HUES48 (cell line): ENCODE results near the gene OR9Q1.

Source experiments
- H3K27ac ChIP-seq: one replicate; pipeline ENCODE4 v1.7.0; 2013; ENCODE audit warnings: low read depth, low read length, inconsistent platforms
- H3K27me3 ChIP-seq: 2 replicates; pipeline ENCODE4 v1.6.1; 2013; ENCODE audit warnings: mild to moderate bottlenecking, low read length; ENCODE audit not compliant: control insufficient read depth, insufficient read depth
- H3K36me3 ChIP-seq: 2 replicates; pipeline ENCODE4 v1.6.1; 2013; ENCODE audit warnings: low read length; ENCODE audit not compliant: control insufficient read depth, insufficient read depth
- H3K4me1 ChIP-seq: 2 replicates; pipeline ENCODE4 v1.6.1; 2013; ENCODE audit warnings: mild to moderate bottlenecking, low read length; ENCODE audit not compliant: control insufficient read depth, insufficient read depth
- H3K4me3 ChIP-seq: 2 replicates; pipeline ENCODE4 v1.5.1; 2013; ENCODE audit warnings: mild to moderate bottlenecking, low read depth, low read length
- H3K9ac ChIP-seq: 2 replicates; pipeline ENCODE4 v1.6.1; 2013; ENCODE audit warnings: mild to moderate bottlenecking, low read depth, low read length, moderate library complexity
- H3K9me3 ChIP-seq: 2 replicates; pipeline ENCODE4 v1.6.1; 2013; ENCODE audit warnings: low read length; ENCODE audit not compliant: control insufficient read depth, insufficient read depth

The OR9Q1 gene, protein sequence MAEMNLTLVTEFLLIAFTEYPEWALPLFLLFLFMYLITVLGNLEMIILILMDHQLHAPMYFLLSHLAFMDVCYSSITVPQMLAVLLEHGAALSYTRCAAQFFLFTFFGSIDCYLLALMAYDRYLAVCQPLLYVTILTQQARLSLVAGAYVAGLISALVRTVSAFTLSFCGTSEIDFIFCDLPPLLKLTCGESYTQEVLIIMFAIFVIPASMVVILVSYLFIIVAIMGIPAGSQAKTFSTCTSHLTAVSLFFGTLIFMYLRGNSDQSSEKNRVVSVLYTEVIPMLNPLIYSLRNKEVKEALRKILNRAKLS

DNA sequence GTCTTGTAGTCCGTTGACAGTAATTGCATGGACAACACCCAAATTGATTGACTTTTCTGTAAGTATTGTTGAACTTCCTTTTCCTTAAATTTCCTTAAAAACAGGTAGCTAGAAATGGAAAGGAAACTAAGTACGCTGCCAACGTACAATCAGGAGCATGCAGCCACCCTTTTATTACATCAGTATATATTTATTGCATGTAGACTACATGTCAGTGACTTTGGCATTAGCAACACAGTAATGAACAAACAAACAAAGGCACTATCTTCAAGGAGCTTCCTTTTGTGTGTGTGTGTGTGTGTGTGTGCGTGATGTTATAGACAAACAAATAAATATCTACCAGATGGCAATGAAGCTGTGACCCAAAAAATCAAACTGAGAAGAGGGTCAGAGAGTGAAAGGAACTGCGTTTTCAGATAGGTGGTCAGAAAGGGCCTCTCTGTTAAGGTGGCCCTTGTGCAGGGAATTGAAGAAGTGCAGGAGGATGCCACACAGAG is at the start of gene OR9Q1:
Gene OR9Q1, plus strand, starts transcription at position 447 of the 497 bp plus-strand sequence. CDS start 155,564 bp downstream, outside the sequence.
- Histone ChIP-seq H3K36me3 (no peaks in the 10 kb centered on the region), H3K27me3 (no peaks in the 10 kb centered on the region), H3K27ac (no peak within 1 kb of the TSS), H3K4me1 (no peaks in the 10 kb centered on the region), H3K4me3 (no peak within 1 kb of the TSS), H3K9ac (no peak within 1 kb of the TSS), H3K9me3 (no peaks in the 10 kb centered on the region)

DNA sequence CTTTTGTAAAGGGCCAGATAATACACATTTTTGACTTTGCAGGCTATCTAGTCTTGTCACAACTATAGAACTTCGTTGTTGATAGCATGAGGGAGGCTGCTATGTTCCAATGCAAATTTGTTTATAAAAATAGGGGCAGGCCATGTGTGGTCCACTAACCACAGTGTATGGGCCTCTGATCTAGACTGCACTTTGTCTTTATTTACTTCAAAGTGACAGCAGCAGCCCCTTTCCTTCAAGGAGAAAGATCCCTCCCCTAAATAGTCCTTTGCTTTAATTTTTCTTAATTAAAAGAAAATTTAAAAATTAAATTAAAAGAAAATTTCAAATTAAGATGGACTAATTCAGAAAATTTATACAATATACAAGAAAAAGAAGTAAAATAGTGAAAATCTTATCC is 49.5 kb upstream of the OR9Q1 start:
- Histone ChIP-seq H3K4me3 (no peak overlapping the region), H3K27me3 (no peaks in the 10 kb centered on the region), H3K27ac (no peak overlapping the region), H3K9me3 (no peaks in the 10 kb centered on the region), H3K4me1 (peaks cover 4% of the 10 kb centered on the region; the same call in 1 of the 2 replicates), H3K36me3 (no peaks in the 10 kb centered on the region), H3K9ac (no peak overlapping the region)

DNA sequence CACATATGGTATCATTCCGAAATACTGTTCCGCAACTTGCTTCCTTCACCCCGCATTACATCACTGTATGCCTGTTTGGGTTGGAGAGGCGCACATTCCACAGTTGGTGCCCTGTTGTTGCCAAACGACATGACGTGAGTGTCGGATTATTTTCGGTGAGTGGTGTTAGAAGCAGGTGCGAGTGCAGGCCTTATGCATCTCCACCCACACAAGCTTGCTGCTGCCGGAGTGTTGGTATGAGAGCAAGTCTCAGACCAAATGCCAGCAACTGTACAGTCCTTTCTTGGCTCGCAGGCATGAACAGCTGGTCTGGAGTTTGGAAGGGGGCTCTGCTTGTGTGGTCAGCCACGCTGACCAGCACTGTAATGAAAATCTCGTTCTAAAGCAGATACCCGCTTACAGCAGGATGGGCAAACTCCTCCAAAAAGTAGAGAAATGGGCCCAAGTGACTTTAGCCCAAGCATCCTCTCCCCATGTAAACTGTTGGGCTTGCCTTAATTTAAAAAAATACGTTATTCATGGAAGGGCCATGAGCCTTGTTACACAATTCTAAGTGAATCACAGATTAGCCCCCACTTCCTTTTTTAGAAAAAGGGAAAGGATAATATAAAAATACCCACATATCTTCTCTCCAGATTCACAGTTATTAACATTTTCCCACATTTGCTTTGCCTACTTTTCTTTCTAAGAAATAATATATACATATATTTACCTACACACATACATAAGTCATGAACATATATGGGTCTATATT is 48.7 kb upstream of the OR9Q1 start:
- Histone ChIP-seq H3K27ac (no peak overlapping the region), H3K4me1 (peaks cover 4% of the 10 kb centered on the region; the same call in 1 of the 2 replicates), H3K27me3 (no peaks in the 10 kb centered on the region), H3K9me3 (no peaks in the 10 kb centered on the region), H3K4me3 (no peak overlapping the region), H3K9ac (no peak overlapping the region), H3K36me3 (no peaks in the 10 kb centered on the region)

DNA sequence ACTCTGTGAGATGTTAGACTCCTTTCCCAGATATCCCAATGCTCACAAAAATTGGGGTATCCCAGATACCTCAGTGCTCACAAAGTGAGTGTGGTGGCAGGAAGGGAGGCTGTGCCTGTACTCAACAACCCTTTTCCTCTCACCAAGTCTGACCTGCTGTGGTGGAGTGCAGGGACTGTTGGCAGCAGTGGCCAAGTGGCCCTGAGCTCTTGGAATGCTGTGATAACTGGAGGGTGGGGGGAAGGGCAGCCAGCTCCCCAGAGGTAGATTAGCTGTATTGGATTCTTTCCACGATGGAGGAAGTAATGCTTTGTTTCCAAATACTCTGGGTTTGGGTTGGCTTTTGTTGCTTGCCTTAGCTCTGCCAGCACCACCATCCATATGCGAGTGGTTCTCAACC is 46.0 kb upstream of the OR9Q1 start:
- H3K36me3 ChIP-seq: no peaks in the 10 kb centered on the region
- H3K27me3 ChIP-seq: no peaks in the 10 kb centered on the region
- peaks cover 4% of the 10 kb centered on the region; the same call in 1 of the 2 replicates for H3K4me1 ChIP-seq
- no peaks in the 10 kb centered on the region for H3K9me3 ChIP-seq
- H3K9ac ChIP-seq: no peak overlapping the region
- no peak overlapping the region for H3K27ac ChIP-seq
- no peak overlapping the region for H3K4me3 ChIP-seq

DNA sequence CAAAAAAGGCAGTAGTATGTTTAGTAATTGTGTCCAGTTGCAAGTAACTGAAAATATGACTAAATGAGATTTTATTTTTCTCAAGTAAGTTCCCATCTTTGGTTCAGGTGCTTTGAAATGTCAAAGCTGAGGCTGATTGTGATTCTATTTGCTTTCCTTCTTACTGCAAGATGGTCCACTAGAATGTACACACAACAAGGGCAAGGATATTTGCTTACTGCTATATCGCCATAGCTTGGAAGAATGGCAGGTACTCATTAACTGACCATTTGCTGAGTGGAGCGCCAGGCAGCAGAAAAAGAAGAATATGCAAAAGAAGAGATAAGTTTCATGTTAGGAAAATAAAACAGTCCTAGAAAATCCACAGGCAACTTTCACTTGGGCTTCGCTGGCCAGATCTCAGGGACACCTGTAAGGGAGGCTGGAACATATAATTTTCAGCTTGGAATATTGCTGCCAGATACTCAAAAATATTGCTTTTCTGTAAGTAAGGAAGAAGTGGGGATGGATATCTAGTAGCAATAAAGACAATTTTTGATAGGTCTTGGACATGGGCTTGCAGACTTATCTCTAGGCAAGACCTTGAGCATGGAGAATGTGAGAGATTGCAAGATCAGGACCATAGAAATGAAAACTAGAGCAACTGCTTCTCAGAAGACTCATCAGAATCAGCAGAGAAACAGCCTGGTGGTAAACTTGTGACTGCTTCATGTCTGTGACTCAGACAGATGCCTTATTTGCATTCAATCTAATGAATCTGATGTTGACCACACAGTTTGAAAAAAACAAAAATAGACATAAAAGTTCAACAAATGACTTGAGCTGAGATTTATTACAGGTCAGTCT is 44.8 kb upstream of the OR9Q1 start:
- Histone ChIP-seq H3K9ac (no peak overlapping the region), H3K27ac (no peak overlapping the region), H3K4me3 (no peak overlapping the region), H3K9me3 (no peaks in the 10 kb centered on the region), H3K27me3 (no peaks in the 10 kb centered on the region), H3K4me1 (peaks cover 4% of the 10 kb centered on the region; the same call in 1 of the 2 replicates), H3K36me3 (no peaks in the 10 kb centered on the region)

DNA sequence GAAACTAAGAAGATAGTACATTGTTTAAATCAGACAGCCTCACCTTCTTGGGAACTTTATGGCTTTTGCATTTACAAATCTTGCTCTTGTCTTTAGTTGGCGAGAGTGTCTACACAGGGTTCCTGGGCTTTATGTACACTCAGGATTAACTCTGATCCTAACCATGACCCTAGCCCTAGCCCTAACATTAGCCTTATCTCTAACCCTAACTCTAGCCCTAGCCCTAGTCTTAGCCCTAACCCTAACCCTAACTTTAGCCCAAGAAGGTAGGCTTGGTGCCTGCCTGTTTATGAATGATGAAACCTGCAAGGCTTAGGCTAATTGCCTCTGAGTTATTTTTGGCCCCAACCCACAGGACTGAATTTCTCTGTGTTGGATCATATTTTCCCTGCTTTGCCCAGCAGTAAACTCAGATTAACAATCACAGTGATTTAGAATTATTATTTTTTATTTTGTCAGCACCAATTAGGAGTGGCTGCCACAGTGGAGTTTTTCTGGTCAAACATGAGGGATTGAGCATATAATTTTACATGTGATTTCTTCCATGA is 44.1 kb upstream of the OR9Q1 start:
- H3K4me1 ChIP-seq: peaks cover 4% of the 10 kb centered on the region; the same call in 1 of the 2 replicates
- no peak overlapping the region for H3K9ac ChIP-seq
- no peaks in the 10 kb centered on the region for H3K9me3 ChIP-seq
- H3K27me3 ChIP-seq: no peaks in the 10 kb centered on the region
- no peak overlapping the region for H3K27ac ChIP-seq
- H3K36me3 ChIP-seq: no peaks in the 10 kb centered on the region
- no peak overlapping the region for H3K4me3 ChIP-seq

DNA sequence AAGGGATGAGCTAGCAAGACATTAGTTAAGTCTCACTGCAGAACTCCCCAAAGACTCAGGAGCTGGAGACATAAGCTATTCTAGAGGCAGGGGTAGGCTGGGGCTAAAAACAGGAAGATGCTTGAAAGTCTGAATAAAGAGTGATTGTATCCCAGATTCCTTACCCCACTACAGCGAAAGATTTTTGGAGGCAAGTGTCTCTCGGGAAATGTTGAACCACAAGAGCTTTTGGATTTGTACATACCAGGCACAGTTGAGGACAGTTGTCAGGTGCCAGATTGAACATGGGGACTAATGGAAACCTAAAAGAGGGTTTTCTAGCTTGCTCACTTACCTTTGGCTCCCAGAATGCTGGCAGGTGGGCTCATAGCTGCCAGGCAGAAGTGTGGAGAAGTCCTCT is 43.5 kb upstream of the OR9Q1 start:
- no peak overlapping the region for H3K9ac ChIP-seq
- no peaks in the 10 kb centered on the region for H3K9me3 ChIP-seq
- no peaks in the 10 kb centered on the region for H3K36me3 ChIP-seq
- peaks cover 4% of the 10 kb centered on the region; the same call in 1 of the 2 replicates for H3K4me1 ChIP-seq
- H3K4me3 ChIP-seq: no peak overlapping the region
- H3K27ac ChIP-seq: no peak overlapping the region
- no peaks in the 10 kb centered on the region for H3K27me3 ChIP-seq

DNA sequence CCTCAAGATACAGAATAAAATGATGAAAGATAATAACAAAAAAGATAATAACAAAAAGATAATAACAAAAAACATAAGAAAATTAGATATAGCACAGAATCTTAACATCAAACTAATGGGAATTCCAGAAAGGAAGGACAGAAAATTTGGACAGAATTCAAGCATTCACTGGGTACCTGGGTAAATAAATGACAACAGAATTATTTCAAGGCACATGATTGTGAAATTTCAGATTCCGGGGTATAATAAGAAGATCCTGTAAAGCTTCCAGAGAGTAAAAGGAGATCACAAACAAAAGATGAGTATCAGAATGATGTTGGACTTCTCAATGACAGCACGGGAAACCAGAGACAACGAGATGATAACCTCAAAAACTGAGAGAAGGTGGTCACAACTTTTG is 42.1 kb upstream of the OR9Q1 start:
- Histone ChIP-seq H3K4me1 (peaks cover 4% of the 10 kb centered on the region; the same call in 1 of the 2 replicates), H3K4me3 (no peak overlapping the region), H3K9me3 (no peaks in the 10 kb centered on the region), H3K9ac (no peak overlapping the region), H3K27ac (no peak overlapping the region), H3K36me3 (no peaks in the 10 kb centered on the region), H3K27me3 (no peaks in the 10 kb centered on the region)

DNA sequence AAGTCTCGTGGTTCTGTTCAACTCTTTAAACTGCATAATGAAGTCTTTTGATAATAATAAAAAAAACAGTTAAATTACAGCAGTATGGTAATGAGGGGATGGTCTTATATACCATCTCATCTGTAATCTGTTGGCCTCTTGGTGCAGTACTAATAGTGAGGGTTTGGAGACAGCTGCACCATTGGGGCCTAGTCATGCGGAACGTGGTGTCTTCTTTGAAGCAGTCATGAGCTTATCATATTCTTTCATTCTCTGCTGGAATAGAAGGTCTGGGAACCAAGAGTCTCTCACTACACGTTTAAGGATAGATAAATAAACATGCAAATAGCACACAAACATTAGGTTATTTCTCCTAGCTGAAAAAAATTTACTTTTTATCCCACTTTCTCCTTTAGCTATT is 40.9 kb upstream of the OR9Q1 start:
- H3K4me1 ChIP-seq: no peaks in the 10 kb centered on the region
- H3K27ac ChIP-seq: no peak overlapping the region
- H3K27me3 ChIP-seq: no peaks in the 10 kb centered on the region
- H3K9me3 ChIP-seq: no peaks in the 10 kb centered on the region
- H3K36me3 ChIP-seq: no peaks in the 10 kb centered on the region
- H3K4me3 ChIP-seq: no peak overlapping the region
- no peak overlapping the region for H3K9ac ChIP-seq

DNA sequence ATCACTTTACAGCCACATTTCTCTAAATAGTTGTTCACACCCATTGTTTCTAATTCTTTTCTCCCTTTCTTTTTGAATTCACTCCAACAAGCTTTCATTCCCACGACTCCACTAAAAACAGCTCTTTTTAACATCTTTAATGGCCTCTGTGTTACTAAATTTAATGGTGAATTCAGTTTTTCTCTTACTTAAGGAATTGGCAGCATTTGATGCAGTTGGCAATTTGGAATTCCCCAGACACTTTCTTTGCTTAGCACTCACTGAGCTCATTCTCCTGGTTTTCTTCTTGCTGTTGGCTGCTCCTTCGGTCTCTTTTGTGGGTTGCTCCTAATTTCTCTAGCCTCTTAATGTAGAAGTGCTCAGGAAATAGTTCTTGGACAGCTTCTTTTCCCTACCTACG is 40.5 kb upstream of the OR9Q1 start:
- H3K27me3 ChIP-seq: no peaks in the 10 kb centered on the region
- no peak overlapping the region for H3K27ac ChIP-seq
- H3K9me3 ChIP-seq: no peaks in the 10 kb centered on the region
- no peaks in the 10 kb centered on the region for H3K4me1 ChIP-seq
- H3K9ac ChIP-seq: no peak overlapping the region
- no peak overlapping the region for H3K4me3 ChIP-seq
- no peaks in the 10 kb centered on the region for H3K36me3 ChIP-seq
